Choroid plexus epithelial cell (primary cell): ENCODE data around the gene SBK2.

Source experiments
- DNase-seq: peaks from one replicate; pipeline ENCODE4 v3.0.0-alpha.2; 2010; ENCODE audit warnings: low read depth
- H3K4me3 ChIP-seq: 2 replicates; pipeline ENCODE4 v1.5.1; 2011; ENCODE audit warnings: low read depth, mild to moderate bottlenecking, control low read depth, low read length, moderate library complexity
- CTCF ChIP-seq: conservative IDR thresholded peaks from 2 replicates; pipeline ENCODE4 v1.5.1; 2011; ENCODE audit warnings: low read depth, mild to moderate bottlenecking, control low read depth, inconsistent platforms, low read length, moderate library complexity

Gene SBK2

GRCh38 chr19:55491546-55492360, 45.2 kb downstream of the SBK2 start:
- H3K4me3 ChIP-seq: no peak overlapping the region
- no peak for DNase-seq
- TF ChIP-seq CTCF: no peak

GRCh38 chr19:55490478-55491432, 46.2 kb downstream of the SBK2 start:
- H3K4me3 ChIP-seq: no peak overlapping the region
- no peak for TF ChIP-seq CTCF
- no peak for DNase-seq

DNA sequence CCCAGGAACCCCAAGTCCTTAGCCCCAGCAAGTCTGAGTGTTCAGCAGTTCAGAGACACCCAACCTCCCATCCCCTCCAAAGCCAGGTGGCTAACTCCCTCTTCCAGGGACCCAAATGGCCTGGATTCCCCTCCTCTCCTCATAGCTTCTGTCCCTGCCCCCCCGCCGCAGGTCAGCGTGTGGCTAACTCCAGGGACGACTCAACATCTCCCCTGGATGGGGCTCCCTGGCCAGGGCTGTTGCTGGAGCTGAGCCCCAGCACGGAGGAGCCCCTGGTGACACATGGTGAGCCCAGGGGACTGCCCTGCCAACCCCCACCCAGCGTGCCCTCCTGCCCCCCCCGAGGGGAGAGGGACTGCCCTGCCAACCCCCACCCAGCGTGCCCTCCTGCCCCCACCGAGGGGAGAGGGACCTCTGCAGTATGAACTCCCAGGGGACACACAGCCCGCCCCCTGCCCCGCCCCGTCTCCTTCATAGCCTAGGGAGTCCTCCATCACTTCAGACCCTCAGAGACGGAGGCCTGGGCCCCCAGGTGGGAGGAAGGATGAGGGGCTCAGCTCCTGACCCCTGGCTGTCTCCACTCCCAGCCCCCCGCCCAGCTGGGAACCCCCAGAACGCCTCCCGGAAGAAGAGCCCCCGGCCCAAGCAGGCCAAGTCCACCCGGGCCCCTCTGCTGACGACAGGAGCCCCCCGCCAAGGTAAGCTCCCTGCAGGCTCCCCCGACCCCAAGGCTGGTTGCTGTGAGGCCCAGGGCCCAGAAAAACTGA, 47.0 kb downstream of the SBK2 start:
- no peak overlapping the region for H3K4me3 ChIP-seq
- no peak for DNase-seq
- no peak for TF ChIP-seq CTCF

- TF ChIP-seq CTCF: no peak
- no peak for DNase-seq
- no peak overlapping the region for H3K4me3 ChIP-seq
These were observed 47.8 kb downstream of the SBK2 start for GRCh38 chr19:55488986-55489710.

DNA sequence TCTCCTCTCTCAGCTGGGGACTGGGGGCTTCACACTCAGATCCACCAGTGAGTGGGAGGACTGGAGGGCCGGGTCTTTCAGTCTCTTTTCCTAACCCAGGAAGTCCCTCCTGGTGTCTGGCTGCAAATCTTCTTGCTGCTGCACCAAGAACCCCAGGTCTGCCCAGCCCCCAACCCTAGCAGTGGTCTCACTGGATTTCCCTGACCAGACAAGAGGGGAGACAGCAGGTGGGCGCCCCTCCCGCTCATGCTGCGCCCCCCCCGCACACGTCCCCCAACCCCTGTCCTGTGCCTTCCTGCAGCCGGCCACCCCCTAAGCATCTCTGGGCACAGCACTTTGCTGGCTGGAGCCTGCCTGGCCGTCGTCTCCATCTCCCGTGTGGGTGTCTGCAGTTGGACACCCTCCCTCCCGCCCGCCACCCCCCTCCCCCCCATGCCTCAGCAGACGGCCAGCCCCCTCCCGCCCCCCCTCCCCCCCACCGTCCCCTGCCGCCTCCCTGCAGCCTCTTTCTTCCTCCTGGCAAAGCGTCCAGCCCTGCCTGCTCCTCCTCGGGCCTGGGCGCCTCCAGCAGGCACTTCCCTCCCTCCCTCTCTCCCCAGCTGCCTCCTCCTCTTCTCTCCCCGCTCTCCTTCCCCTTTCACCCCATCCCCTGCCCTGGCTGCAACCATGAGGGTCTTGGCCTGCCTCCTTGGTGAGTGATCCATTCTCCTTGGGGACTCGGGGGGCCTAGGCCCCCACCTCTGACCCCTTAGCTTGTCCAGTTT, 48.8 kb downstream of the SBK2 start, which contains the start of gene SSC5D:
SSC5D (plus strand) TSS at position 513 of the 764 bp plus-strand sequence; CDS start at position 667, 154 bp downstream.
- DNase-seq: peak; percentile 41
- H3K4me3 ChIP-seq: peak within 1 kb of the TSS; percentile 34

More for the DNA sequence above, 48.8 kb downstream of the SBK2 start, which contains the start of gene SSC5D:
- TF ChIP-seq CTCF: no peak
